Adrenal gland (tissue), 5 donors: ENCODE results near the gene SYNDIG1.

Experiments used
- CTCF ChIP-seq, 6 experiments: fragments of 450-650 bp in 4 of 6; fragments of 200-600 bp in 2 of 6; sonication (generic) in 1 of 6; IDR thresholded peaks; 1 replicate in 5 of 6; 2 replicates in 1 of 6; pipeline versions ENCODE4 v1.5.1 to v1.8.0; 2016 to 2021; ENCODE audit warnings: antibody characterized with exemption in 6 of 6, mild to moderate bottlenecking in 2 of 6, moderate library complexity in 1 of 6
- POLR2A ChIP-seq, 2 donors: fragments of 450-650 bp; IDR thresholded peaks; one replicate each; pipeline ENCODE4 v1.6.1; 2017; ENCODE audit warnings: antibody characterized with exemption in 2 of 2, mild to moderate bottlenecking in 2 of 2, moderate library complexity in 1 of 2
- donor health status: DM: no; HTN: no; CAD: no.

- TF ChIP-seq CTCF (IDR thresholded peaks at IDR 0.05), result no peak
- no peak for TF ChIP-seq POLR2A (IDR thresholded peaks at IDR 0.05)
Observed at GRCh38 chr20:24587384-24588046, 118.1 kb downstream of the SYNDIG1 start.
